ENCODE results near the gene MED25. TPM values are rescaled to one million over a fixed set of nuclear protein-coding genes. Genes with fewer than 3 reads are reported as not detected.

Gene MED25
- polyA plus RNA-seq, 2 of the 4 experiments (the other 2 are of a cell fraction): 20.4 to 40.1 TPM

DNA sequence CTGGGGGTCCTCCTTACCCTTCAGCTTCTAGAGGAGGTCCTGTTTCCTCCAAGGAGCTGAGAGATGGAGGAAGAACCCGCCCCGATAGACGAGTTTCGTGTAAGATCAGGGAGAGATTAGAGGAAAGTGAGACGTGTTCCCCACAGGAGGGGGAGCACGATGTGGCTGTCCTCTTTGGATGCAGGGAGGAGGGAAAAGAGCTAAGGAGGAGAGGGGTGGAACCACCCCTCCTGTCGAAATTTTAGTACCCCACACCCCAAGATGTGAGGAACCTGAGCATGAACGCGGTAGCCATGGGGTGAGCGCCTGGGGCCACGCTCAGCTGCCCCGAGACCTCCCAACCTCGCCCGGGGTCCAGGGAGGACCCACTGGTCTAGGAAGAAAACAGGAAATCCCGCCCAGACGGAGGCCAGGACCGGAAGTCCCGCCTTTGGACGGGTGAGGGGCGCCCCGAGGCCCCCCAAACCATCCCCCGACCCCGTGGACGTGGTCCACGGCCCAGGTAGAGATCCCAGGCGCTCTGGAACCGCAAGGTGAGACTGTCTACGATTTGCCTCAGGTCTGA, 57.9 kb downstream of the MED25 start:
- ChIA-PET POLR2A (interaction anchor here (1.1 to 2.6 kb wide), 7 partner anchors 8 to 53 kb away, joined by 3 to 36 read pairs (median 9); partner anchors contain the start of genes ATF5, NUP62, PNKP and PTOV1), CTCF (interaction anchor here (1.3 kb wide), 1 partner anchor 63 kb away, joined by 3 read pairs; the partner anchor contains the start of gene FUZ)
- peak in 1 of 2 experiments; percentile 79 for DNase-seq (ENCODE audit: low read depth in 1 of 2, low spot score in 1 of 2)
- 4% methylated on average over 17 of the region's 28 CpGs for WGBS (ENCODE audit: missing lambda C conversion rate)
- no peak for TF ChIP-seq ZFP36 (IDR thresholded peaks at IDR 0.05; ENCODE audit: borderline replicate concordance, partially characterized antibody)
- 0 out of 2 replicates have a peak, but pooled peaks have one; percentile 12 for TF ChIP-seq PHF8 (IDR thresholded peaks at IDR 0.05; ENCODE audit: borderline replicate concordance, low read depth)
- TF ChIP-seq MAFK (IDR thresholded peaks at IDR 0.05; ENCODE audit: partially characterized antibody): no peak
- TF ChIP-seq, protein P1, sequence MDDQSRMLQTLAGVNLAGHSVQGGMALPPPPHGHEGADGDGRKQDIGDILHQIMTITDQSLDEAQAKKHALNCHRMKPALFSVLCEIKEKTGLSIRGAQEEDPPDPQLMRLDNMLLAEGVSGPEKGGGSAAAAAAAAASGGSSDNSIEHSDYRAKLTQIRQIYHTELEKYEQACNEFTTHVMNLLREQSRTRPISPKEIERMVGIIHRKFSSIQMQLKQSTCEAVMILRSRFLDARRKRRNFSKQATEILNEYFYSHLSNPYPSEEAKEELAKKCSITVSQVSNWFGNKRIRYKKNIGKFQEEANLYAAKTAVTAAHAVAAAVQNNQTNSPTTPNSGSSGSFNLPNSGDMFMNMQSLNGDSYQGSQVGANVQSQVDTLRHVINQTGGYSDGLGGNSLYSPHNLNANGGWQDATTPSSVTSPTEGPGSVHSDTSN (IDR thresholded peaks at IDR 0.05): 0 out of 2 replicates have a peak, but pooled peaks have one; percentile 27
- TF ChIP-seq JUNB (IDR thresholded peaks at IDR 0.05): no peak
- TF ChIP-seq TFCP2L1 (CRISPR knock-in tag; IDR thresholded peaks at IDR 0.05): no peak
- TF ChIP-seq POLR2A (IDR thresholded peaks at IDR 0.05; ENCODE audit: low read length): peak; percentile 37; the same call in 1 of the 2 replicates
- no peak for TF ChIP-seq NFE2L2 (conservative IDR thresholded peaks at IDR 0.05; ENCODE audit: low read length)
- no peak for TF ChIP-seq JUN (IDR thresholded peaks at IDR 0.05)
- TF ChIP-seq EHMT2 (IDR thresholded peaks at IDR 0.05; ENCODE audit: low read depth): no peak
- TF ChIP-seq ZNF302 (CRISPR knock-in tag; IDR thresholded peaks at IDR 0.05): no peak
- TF ChIP-seq FOXS1 (CRISPR knock-in tag; IDR thresholded peaks at IDR 0.05): no peak
- TF ChIP-seq KDM5A (IDR thresholded peaks at IDR 0.05): no peak
- TF ChIP-seq, protein P2, sequence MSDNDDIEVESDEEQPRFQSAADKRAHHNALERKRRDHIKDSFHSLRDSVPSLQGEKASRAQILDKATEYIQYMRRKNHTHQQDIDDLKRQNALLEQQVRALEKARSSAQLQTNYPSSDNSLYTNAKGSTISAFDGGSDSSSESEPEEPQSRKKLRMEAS (IDR thresholded peaks at IDR 0.05): no peak
- TF ChIP-seq CEBPB (IDR thresholded peaks at IDR 0.05): no peak
- TF ChIP-seq FOSL2 (IDR thresholded peaks at IDR 0.05): no peak
- no peak for TF ChIP-seq FOSL2 (CRISPR knock-in tag; IDR thresholded peaks at IDR 0.05)
- no peak for TF ChIP-seq CHD4 (IDR thresholded peaks at IDR 0.05; ENCODE audit: borderline replicate concordance)
- TF ChIP-seq, protein P3, sequence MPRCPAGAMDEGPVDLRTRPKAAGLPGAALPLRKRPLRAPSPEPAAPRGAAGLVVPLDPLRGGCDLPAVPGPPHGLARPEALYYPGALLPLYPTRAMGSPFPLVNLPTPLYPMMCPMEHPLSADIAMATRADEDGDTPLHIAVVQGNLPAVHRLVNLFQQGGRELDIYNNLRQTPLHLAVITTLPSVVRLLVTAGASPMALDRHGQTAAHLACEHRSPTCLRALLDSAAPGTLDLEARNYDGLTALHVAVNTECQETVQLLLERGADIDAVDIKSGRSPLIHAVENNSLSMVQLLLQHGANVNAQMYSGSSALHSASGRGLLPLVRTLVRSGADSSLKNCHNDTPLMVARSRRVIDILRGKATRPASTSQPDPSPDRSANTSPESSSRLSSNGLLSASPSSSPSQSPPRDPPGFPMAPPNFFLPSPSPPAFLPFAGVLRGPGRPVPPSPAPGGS (IDR thresholded peaks at IDR 0.05): peak; percentile 15; the same call in 1 of the 3 replicates
- TF ChIP-seq ESRRA (IDR thresholded peaks at IDR 0.05; ENCODE audit: borderline replicate concordance, low read length): no peak
- Histone ChIP-seq H3K27ac (peak overlapping the region; percentile 98 to 99), H3K4me2 (peak overlapping the region; percentile 90), H3K9me3 (no peaks in the 10 kb centered on the region), H3K4me3 (peak overlapping the region; percentile 95), H3K4me1 (peaks cover 22% of the 10 kb centered on the region)
- peak; percentile 15 to 47; a peak in 3 of 6 replicates for ATAC-seq
- no peak for FAIRE-seq

DNA sequence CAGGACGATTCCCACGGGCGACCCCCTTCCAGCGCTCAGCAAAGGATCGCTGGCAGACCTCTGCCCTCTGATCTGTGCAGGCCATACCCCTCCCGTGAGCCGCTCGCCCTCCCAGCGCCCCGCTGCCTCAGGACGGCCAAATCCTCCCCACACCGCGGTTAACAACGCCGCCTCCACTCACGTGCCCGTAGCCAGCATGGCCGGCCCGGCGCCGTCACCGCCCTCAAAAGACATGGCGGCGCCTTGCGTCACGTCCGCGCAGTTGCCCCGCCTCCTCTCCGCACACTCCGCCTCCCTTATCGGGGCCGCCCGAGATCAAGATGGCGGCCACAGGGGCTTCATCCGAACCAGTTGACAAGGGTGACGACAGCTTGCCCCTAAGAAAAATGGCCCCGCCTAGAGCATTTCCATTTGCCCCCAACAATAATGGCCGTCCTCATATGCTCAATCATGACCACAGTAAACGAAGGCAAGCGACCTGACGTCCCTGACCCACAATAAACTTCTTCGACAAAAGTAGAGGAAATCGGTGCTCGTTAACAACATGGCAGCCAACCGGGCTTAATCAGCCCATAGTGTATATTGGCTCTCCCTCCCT, 58.4 kb downstream of the MED25 start:
- peak; percentile 82 to 100 for DNase-seq (ENCODE audit: low read depth in 1 of 2, low spot score in 1 of 2)
- Histone ChIP-seq H3K4me2 (peak overlapping the region; percentile 90), H3K9me3 (no peaks in the 10 kb centered on the region), H3K27ac (peak overlapping the region; percentile 98 to 99), H3K4me3 (peak overlapping the region; percentile 95), H3K4me1 (peaks cover 21% of the 10 kb centered on the region)
- peak; percentile 94 for FAIRE-seq
- ATAC-seq: peak; percentile 54 to 74
- WGBS (ENCODE audit: missing lambda C conversion rate): 1% methylated on average over 46 of the region's 46 CpGs
- POLR2A ChIA-PET: interaction anchor here (0.7 to 2.6 kb wide), 13 partner anchors 8 to 259 kb away, joined by 3 to 36 read pairs (median 4); partner anchors contain the start of genes AP2A1, ATF5, NUP62 and PNKP
- CTCF ChIA-PET: interaction anchor here (1.3 to 1.7 kb wide), 2 partner anchors 14 to 63 kb away, joined by 3 to 7 read pairs; partner anchors contain the start of gene FUZ
- TF ChIP-seq, protein P4, sequence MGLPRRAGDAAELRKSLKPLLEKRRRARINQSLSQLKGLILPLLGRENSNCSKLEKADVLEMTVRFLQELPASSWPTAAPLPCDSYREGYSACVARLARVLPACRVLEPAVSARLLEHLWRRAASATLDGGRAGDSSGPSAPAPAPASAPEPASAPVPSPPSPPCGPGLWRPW (IDR thresholded peaks at IDR 0.05): no peak
- TF ChIP-seq JUNB (IDR thresholded peaks at IDR 0.05): no peak
- peak; percentile 73 for TF ChIP-seq POLR2A (IDR thresholded peaks at IDR 0.05; ENCODE audit: low read length)
- TF ChIP-seq, protein P5, sequence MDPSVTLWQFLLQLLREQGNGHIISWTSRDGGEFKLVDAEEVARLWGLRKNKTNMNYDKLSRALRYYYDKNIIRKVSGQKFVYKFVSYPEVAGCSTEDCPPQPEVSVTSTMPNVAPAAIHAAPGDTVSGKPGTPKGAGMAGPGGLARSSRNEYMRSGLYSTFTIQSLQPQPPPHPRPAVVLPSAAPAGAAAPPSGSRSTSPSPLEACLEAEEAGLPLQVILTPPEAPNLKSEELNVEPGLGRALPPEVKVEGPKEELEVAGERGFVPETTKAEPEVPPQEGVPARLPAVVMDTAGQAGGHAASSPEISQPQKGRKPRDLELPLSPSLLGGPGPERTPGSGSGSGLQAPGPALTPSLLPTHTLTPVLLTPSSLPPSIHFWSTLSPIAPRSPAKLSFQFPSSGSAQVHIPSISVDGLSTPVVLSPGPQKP (IDR thresholded peaks at IDR 0.05; ENCODE audit: low read depth, low read length): no peak
- peak; percentile 80; the same call in 1 of the 2 replicates for TF ChIP-seq HOXB13 (CRISPR knock-in tag; IDR thresholded peaks at IDR 0.05; ENCODE audit: low read depth)
- TF ChIP-seq SREBF2 (IDR thresholded peaks at IDR 0.05): no peak
- TF ChIP-seq, protein P6, sequence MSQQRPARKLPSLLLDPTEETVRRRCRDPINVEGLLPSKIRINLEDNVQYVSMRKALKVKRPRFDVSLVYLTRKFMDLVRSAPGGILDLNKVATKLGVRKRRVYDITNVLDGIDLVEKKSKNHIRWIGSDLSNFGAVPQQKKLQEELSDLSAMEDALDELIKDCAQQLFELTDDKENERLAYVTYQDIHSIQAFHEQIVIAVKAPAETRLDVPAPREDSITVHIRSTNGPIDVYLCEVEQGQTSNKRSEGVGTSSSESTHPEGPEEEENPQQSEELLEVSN (IDR thresholded peaks at IDR 0.05; ENCODE audit: borderline replicate concordance, low read depth): peak; percentile 34; the same call in 1 of the 2 replicates
- TF ChIP-seq, protein P7, sequence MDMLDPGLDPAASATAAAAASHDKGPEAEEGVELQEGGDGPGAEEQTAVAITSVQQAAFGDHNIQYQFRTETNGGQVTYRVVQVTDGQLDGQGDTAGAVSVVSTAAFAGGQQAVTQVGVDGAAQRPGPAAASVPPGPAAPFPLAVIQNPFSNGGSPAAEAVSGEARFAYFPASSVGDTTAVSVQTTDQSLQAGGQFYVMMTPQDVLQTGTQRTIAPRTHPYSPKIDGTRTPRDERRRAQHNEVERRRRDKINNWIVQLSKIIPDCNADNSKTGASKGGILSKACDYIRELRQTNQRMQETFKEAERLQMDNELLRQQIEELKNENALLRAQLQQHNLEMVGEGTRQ (IDR thresholded peaks at IDR 0.05): peak; percentile 72
- 0 out of 2 replicates have a peak, but pooled peaks have one; percentile 34 for TF ChIP-seq TFCP2L1 (CRISPR knock-in tag; IDR thresholded peaks at IDR 0.05)
- peak; percentile 65; the same call in 1 of the 2 replicates for TF ChIP-seq HOXB5 (CRISPR knock-in tag; IDR thresholded peaks at IDR 0.05)
- TF ChIP-seq KDM5A (IDR thresholded peaks at IDR 0.05): 0 out of 2 replicates have a peak, but pooled peaks have one; percentile 42
- TF ChIP-seq JUN (IDR thresholded peaks at IDR 0.05): peak; percentile 85 to 88
- TF ChIP-seq BHLHE40 (IDR thresholded peaks at IDR 0.05; ENCODE audit: low read depth, low read length): peak; percentile 77
- no peak for TF ChIP-seq FOSL2 (IDR thresholded peaks at IDR 0.05)
- 0 out of 2 replicates have a peak, but pooled peaks have one; percentile 18 for TF ChIP-seq FOSL2 (CRISPR knock-in tag; IDR thresholded peaks at IDR 0.05)
- TF ChIP-seq CBX8 (IDR thresholded peaks at IDR 0.05): no peak
- peak; percentile 70 for TF ChIP-seq MYC (IDR thresholded peaks at IDR 0.05; ENCODE audit: borderline replicate concordance, low read length)
- peak; percentile 18 to 61; a peak in 3 of 4 replicates for TF ChIP-seq CEBPB (IDR thresholded peaks at IDR 0.05)
- TF ChIP-seq, protein P2 (IDR thresholded peaks at IDR 0.05): peak; percentile 86

All from A549 (cell line).